Suprapubic skin (tissue), 3 donors: ENCODE data around the gene GNGT2.

Experiments
- POLR2AphosphoS5 ChIP-seq, 3 donors: sonication (generic); formaldehyde crosslinking; IDR thresholded peaks; one replicate each; pipeline ENCODE4 v1.6.1; 2017; ENCODE audit warnings: antibody characterized with exemption in 3 of 3
- TF ChIP-seq, protein P1 (sequence below), 2 donors: fragments of 200-600 bp in 1 of 2; fragments of 450-650 bp in 1 of 2; sonication (generic) in 1 of 2; IDR thresholded peaks; one replicate each; pipeline ENCODE4 v1.5.1; 2016 to 2019; ENCODE audit warnings: antibody characterized with exemption in 2 of 2, mild to moderate bottlenecking in 1 of 2, moderate library complexity in 1 of 2

DNA sequence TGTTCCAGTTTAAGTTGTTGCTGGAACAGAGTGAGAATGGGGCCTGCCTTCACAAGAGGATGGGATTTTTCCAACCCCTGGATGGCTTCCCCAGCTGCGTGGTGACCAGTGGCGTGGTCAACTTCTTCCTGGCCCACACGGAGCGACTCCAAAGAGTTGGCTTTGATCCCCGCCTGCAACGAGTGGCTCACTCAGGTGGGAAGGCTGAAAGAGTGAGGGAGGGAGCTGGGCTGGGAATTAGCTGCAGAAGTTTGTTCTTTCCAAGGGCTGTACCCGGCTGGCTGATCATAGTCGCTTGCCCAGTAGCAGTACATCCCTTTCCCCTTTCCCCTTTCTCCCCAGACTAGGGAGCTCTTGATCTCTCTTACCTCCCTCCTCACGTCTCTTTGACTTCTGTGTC, 41.7 kb downstream of the GNGT2 start:
- TF ChIP-seq, protein P1, sequence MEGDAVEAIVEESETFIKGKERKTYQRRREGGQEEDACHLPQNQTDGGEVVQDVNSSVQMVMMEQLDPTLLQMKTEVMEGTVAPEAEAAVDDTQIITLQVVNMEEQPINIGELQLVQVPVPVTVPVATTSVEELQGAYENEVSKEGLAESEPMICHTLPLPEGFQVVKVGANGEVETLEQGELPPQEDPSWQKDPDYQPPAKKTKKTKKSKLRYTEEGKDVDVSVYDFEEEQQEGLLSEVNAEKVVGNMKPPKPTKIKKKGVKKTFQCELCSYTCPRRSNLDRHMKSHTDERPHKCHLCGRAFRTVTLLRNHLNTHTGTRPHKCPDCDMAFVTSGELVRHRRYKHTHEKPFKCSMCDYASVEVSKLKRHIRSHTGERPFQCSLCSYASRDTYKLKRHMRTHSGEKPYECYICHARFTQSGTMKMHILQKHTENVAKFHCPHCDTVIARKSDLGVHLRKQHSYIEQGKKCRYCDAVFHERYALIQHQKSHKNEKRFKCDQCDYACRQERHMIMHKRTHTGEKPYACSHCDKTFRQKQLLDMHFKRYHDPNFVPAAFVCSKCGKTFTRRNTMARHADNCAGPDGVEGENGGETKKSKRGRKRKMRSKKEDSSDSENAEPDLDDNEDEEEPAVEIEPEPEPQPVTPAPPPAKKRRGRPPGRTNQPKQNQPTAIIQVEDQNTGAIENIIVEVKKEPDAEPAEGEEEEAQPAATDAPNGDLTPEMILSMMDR (IDR thresholded peaks at IDR 0.05): no peak
- no peak for TF ChIP-seq POLR2AphosphoS5 (IDR thresholded peaks at IDR 0.05)
